ENCODE results near the gene KXD1.
"Not testable (repeated sequence)": the region's sequence is repeated elsewhere in the genome, so short reads cannot be mapped to it uniquely, and the experiment has no call there.

The KXD1 gene

GRCh38 chr19:18580311-18580710 lies 22.6 kb downstream of the KXD1 start:
- no peak for DNase-seq (ENCODE audit: low spot score)

GRCh38 chr19:18586306-18586705 lies 28.6 kb downstream of the KXD1 start:
- DNase-seq (ENCODE audit: low spot score), result no peak

DNA sequence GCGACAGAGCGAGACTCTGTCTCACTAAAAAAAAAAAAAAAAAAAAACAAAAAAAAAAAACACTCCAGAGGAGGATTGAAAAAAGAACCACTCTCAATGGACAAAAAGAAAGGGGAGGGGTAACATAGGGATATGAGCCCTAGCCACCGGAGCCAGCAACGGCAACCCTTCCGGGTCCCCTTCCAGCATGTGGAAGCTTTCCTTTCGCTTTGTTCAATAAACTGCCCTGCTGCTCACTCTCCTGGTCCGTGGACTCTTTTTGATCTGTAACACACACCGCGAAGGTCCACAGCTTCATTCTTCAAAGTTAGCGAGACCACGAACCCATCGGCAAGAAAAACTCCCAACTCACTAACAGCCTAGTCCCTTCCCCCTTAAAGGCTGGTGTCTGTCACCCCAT lies 29.9 kb downstream of the KXD1 start:
- no peak for DNase-seq (ENCODE audit: low spot score)

DNA sequence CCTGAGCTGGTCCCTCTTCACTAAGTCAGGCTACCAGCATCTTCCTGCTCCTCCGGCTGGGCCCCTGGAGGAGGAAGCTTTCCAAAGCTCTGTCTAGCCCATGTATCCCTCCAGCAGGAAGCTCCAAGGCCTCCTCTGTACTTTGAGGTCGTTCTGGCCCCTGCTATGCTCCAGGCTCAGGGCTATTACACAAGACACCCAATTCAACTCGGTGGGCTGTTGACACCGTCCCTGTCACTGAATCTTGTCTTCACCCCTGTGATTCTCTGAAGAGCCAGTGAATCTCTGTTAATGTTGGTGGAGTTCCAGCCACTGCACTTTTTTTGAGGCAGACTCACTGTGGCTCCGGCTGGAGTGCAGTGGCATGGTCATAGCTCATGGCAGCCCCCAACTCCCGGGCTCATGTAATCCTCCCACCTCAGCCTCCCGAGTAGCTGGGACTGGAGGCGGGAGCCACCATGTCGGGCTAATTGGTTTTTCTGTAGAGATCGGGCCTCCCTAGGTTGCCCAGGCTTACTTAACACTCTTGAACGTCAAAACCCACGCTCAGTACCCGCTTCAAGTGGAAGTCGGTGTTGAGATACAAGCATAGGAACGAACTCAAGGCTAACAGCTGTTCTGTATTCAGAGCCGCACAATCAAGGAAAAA lies 30.4 kb downstream of the KXD1 start:
- DNase-seq (ENCODE audit: low spot score), result no peak

DNA sequence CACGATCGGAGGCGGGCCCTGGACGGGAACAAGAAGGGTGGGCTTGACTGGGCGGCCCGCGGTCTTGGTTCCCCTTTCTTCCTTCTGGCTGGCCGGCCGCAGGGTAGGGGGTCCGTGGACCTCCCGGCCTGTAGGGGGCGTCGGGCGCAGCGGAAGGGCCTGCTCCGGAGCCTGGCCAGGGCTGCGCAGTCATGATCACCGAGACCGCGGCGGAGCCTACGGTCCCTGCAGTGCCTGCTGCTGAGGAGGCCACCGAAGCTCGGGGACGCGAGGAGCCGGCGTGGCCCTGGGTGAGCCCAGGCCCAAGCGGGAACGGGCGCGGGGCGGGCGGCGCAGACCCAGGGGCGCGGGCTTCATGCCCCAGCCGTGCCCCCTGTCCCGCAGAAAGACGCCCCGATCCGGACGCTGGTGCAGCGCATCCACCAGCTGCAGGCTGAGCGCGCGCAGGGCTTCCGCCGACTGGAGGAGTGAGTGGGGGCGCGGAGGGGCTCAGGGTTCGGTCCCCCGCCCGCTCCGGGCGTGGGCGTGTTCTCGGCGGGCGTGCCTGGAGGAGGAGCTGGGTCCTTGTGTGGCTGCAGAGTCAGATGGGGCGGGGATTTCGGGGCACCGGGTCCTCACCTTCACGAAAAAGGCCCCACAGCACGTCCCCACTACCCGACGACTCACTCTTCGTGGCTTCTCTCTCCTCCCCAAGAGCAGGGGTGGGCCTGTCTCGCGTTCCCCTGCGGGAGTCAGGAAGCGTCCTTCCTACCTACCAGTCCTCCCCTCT lies 31.1 kb downstream of the KXD1 start, which contains the start of gene REX1BD:
Gene REX1BD, plus strand, starts transcription at position 188 of the 769 bp plus-strand sequence. Its CDS starts 4 bp downstream, at position 192.
- peak; percentile 93 for DNase-seq (ENCODE audit: low spot score)

DNA sequence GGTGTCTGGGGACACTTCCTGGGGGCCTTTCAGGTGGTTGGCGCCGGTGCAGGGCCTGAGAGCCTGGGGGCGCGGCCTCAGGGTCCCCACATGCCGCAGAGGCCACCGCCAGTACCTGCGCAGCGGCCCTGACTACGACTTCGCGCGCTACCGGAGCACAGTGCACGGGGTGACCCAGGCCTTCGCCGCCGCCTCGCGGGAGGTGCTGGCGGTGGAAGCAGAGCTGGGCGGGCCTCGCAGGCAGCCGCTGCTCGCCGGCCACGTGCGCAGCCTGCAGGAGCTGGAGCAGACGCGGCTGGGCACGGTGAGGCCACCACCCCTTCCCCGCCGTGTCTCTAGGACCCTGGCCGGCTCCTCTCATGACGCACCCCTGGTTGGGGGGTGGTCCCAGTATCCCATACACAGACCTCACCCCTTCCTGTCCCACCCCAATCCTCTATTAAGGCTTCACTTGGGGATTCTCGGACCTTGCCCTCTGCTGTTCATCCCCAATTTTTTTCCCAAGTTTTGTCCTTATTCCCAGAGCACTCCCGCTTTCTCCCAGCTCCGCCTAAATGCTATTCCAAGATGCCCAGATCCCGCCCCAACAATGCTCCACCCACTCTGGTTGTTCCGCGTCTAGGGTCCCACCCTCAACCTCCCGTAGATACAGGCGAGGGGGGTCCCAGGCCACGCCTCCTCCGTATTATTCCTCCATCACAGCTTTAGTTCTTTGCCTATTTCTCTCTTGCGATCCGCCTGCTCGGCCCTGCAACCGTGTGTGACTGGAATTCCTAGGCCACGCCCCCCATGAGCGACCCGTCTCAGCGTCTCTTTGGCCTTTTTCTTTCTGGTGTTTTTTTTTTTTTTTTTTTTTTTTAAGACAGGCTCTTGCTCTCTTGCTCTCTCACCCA lies 32.0 kb downstream of the KXD1 start:
- DNase-seq (ENCODE audit: low spot score), result peak; percentile 82

- peak; percentile 87 for DNase-seq (ENCODE audit: low spot score)
Measured at GRCh38 chr19:18590273-18591272, 32.9 kb downstream of the KXD1 start.

GRCh38 chr19:18591735-18592385 lies 34.2 kb downstream of the KXD1 start:
- no peak for DNase-seq (ENCODE audit: low spot score)

GRCh38 chr19:18592732-18593131 lies 35.1 kb downstream of the KXD1 start:
- DNase-seq (ENCODE audit: low spot score), result not testable (repeated sequence)

- DNase-seq (ENCODE audit: low spot score), result no peak
Measured at GRCh38 chr19:18593367-18594095, 35.9 kb downstream of the KXD1 start.

DNA sequence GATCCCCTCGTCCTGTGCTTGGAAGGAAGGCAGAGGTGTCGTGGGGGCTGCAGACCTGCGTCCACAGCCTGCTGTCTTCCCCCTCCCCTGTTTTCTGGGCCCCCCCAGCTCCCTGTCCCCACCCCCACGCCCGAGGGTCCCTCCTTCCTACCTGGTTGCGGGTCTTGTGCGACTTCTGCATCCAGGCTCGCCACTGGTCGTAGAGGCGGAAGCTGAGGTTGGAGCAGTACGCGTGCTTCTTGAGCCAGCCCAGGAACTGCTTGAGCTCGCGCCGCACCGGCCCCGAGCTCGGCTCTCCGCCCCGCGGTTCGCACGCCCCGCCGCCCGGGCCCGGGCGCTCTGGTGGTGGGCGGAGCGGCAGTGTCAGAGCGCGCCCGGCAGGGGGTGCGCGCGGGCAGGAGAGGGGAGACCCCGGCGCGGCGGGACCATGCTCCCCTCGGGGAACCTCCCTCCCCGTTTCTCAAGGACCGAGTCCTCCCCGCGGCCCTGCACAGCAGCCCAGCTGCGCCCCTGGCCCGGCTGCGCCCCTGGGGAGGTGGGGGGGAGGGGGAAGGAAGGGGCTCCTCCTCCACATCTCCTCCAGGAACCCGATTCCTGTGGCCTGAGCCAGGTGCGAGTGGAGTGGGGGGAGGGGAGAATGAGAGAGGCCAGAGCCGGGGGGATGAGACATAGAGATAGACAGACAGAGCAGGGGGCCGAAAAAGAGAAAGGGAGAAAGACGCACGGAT lies 36.6 kb downstream of the KXD1 start:
- peak; percentile 86 for DNase-seq (ENCODE audit: low spot score)

DNA sequence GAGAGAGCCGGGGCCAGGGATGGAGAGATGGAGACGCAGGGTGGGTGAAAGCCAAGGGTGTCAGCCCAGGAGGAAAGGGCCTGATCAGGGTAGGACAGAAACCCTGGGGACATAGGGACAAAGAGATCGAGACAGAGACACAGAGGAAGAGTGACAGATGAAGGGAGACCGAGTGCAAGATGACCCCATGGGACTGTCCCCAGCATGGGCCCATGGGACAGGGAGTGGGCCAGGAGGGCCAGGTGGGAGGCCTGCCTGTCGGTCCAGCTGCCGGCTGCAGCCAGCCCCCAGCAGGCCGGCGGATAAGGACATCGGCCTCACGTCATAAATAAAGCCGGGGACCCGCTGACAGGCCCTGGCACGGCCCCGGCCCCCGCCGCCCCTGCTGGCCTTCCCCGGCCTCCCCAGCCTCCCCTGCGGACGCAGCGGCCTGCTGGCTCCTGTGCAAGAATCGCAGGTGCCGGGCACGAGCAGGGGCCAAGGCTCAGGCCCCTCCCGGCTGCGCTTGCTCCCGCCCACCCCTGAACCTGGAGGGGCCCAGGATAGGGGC lies 37.2 kb downstream of the KXD1 start:
- DNase-seq (ENCODE audit: low spot score), result no peak

GRCh38 chr19:18595475-18595874 lies 37.8 kb downstream of the KXD1 start:
- DNase-seq (ENCODE audit: low spot score), result no peak

GRCh38 chr19:18596752-18597157 lies 39.1 kb downstream of the KXD1 start:
- no peak for DNase-seq (ENCODE audit: low spot score)

GRCh38 chr19:18597809-18598660 lies 40.4 kb downstream of the KXD1 start:
- DNase-seq (ENCODE audit: low spot score), result no peak

GRCh38 chr19:18599485-18599884 lies 41.8 kb downstream of the KXD1 start:
- DNase-seq (ENCODE audit: low spot score), result no peak

DNA sequence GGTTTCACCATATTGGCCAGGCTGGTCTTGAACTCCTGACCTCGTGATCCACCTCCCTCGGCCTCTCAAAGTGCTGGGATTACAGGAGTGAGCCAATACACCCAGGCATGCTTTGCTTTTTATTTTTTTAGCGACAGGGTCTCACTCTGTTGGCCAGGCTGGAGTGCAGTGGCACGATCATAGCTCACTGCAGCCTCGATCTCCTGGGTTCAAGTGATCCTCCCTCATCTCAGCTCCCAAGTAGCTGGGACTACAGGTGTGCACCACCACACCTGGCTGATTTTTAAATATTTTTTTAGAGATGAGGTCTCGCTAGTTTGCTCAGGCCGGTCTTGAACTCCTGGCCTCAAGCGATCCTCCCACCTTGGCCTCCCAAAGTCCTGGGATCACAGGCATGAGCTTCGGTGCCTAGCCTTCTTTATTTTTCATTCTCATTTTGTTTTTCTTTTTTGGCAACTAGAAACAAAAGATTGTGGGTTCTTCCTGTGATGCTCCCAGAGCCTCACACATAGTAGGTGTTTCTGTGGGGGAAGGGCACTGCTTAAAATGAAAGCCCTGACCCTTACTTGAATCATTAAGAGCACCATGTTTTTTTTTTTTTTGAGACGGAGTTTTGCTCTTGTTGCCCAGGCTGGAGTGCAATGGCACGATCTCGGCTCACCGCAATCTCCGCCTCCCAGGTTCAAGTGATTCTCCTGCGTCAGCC lies 43.2 kb downstream of the KXD1 start:
- not testable (repeated sequence) for DNase-seq (ENCODE audit: low spot score)
